DMS153 (cell line): ENCODE data around the gene ZDHHC24.
A peak's percentile ranks its signal among the peaks of the same experiment; 100 is the strongest.

Source experiments
- DNase-seq: peaks from one replicate; lab custom pipeline; 2025; lab: John Stamatoyannopoulos, UW

Gene ZDHHC24

DNA sequence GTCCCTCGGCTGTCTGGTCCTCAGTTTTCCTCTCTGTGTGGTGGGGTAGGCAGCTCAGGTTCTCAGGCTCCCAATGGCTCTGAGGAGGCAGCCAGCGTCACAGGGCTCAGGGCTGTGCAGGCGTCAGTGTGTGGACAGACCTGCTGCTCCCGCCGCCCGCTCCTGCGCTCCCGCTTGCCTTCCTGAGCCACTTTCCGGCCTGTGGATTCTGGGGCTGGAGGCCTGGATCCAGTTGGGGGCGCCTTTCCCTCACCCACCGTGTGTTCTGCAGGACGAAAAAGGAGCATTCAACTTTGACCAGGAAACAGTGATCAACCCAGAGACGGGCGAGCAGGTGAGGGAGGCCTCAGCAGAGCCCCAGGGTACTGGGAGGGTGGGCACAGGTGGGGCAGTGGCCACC, 50.9 kb downstream of the ZDHHC24 start:
- DNase-seq, result no peak

DNA sequence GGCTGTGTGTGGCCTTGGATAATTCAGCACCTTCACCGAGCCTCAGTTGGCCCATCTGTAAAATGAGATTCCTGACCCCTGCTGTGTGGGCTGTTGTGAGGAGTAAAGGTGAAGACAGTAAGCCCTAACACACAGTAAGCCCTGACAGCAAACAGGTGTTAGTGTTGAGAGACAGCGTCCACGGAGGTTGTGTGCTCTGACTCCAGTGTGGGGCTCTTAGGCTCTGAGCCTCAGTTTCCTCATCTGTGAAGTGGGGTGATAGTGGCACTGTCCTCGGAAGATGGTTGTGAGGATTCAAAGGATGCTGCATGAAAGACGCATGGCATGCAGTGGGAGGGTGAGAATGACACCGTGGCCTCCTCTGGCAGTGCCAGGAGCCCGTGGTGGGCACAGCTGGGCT, 51.4 kb downstream of the ZDHHC24 start:
- no peak for DNase-seq

DNA sequence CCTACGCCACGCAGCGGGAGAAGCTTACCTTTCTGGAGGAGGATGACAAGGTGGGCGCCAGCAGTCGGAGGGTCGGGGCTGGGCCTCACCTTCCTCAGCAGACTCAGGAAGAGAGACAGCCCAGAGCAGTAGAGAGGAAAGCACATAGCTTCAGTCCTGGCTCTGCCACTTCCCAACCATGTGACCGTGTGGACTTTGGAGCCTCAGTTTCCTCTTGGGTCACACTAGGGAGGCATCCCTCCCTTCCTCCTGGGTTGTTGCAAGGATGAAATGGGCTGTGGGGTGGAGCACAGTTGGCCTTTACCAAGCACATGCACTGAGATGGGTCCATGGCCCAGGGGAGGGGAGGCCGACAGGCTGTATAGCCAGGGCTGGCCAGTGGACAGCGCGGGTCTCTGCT, 52.7 kb downstream of the ZDHHC24 start:
- no peak for DNase-seq

DNA sequence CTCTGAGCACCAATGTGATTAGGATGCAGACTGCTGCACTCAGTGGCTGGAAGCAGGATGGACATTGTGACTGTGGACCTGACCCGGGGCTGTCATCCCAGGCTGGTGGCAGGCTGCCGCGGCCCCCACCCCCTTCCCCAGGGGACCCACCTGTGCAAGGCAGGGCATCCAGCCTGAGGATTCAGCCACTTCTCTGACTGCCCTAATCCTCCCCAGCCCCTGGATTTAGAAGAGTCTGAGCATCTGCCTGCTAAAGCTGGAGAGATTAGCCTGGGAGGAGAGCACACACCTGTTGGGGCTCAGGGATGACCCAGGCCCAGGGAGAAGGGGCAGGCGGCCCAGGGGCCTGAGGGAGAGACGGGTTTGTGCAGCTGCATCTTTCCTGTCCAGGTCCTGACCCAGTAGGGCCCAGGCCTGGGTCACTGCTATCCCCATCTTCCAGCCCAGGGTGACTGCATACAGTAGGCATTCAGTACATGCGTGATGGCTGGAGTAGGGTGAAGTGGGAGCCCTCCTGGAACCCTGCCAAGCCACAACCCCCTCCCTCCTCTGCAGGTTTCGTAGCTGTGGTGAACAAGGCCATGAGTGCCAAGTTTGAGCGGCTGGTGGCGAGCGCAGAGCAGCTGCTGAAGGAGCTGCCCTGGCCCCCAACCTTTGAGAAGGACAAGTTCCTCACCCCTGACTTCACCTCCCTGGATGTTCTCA, 53.5 kb downstream of the ZDHHC24 start:
- DNase-seq, result no peak

DNA sequence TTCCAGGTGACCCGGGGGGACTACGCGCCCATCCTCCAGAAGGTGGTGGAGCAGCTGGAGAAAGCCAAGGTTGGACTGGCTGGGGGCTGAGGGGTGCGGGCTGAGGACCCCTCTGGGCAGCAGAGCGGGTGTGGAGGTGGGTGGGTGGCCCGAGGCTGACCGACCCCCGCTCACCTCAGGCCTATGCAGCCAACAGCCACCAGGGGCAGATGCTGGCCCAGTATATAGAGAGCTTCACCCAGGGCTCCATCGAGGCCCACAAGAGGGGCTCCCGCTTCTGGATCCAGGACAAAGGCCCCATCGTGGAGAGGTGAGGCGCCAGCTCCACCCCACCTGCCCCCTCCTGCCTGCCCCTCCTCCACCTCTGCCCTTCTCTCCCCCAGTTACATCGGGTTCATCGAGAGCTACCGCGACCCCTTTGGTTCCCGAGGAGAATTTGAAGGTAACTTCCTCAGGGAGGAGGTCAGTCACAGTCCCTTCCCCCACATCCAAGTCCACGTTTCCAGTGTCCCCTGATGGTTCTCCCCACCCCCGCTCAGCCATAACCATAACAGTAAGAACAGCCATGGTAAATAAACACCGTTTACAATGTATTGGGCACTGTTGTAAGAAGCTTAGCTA, 54.4 kb downstream of the ZDHHC24 start:
- DNase-seq, result no peak

DNA sequence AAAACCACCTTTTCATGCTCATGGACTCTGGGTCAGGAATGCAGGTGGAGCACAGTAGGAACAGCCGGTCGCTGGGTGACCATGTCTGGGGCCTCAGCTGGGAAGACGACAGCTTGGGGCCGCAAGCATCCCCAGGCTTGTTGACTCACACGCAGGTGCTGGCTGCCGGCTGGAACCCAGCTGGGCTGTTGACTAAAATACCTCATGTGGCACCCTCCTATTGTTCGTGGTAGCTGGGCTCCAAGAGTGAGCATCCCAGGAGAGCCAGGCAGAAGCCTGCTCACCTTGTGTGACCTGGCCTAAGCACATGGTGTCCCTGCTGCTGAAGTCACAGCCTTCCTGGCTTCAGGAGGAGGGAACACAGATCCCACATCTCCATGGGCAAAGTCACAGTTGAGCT, 56.2 kb downstream of the ZDHHC24 start:
- peak; percentile 95 for DNase-seq

DNA sequence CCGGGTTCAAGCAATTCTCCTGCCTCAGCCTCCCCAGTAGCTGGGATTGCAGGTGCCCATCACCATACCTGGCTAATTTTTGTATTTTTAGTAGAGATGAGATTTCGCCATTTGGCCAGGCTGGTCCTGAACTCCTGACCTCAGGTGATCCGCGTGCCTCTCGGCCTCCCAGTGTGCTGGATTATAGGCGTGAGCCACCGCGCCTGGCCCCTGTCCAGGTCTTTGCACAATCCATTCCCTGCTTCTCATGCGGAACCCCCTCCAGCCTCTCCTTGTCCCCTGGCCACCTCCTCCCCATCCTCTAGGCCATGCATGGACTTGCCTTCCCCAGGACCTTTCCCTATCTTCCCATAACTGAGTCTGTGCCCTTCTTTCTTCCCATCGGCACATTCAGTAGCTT, 56.9 kb downstream of the ZDHHC24 start:
- no peak for DNase-seq

DNA sequence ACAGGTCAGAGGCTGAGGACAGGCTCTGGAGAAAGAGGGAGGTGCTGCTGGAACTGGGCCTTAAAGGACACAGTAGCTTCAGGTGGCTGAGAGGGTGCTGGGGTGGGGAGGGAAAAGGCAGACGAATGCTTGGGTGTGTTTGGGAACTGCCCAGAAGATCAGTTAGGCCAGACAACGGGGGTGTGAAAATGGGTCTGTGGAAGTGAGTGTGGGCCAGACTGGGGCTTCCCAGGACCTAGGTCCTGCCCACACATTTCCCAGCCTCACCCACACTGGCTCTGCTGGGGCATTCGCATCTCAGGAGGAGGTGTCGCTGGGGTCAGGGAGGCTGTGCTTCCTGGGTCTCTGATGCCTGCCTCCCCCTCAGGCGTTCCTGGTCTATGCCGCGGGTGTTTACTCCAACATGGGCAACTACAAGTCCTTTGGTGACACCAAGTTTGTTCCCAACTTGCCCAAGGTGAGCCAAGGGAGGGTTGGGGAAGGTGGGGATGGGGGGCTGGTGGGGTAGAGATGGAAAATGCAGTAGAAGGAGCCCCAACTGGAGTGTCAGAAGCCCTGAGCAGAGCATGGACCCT, 61.0 kb downstream of the ZDHHC24 start:
- DNase-seq, result no peak

DNA sequence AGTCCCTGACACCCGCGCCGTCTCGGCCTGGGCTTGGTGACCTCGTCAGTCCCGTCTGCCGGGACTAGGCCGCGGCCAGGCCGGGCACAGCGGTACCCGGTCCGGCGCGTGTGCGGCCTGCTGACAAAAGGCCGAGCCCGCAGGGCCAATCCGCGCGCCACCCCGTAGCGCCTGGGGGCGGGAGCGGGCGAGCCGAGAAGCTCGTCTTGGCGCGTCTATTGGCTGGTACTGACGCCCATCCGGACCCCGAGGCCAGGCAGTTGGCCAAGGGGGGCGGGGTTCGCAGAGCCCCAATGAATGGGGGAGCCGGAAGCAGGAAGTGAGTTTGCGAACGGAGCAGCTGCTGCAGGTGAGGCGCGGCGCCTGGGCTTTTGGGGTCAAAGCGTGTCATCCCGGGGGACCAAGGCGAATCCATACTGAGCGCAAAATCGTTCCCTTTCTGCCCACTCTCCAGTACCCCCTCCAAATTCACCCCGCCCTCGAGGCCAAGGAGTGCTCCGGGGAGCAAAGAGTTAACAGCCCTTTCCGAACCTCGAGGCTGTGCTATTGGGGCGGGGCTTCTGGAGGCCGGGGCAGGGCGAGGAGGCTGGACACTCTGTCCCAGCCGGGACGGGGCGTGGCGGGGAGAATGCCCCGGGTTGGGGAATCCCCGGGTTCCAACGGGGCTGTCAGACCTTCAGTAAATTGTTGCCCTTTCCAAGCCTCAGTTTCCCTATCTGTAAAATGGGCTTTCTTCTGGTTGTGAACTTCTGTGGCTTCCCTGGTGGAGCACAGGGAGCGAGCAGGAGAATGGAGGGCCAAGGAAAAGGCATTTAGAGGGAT, 65.5 kb downstream of the ZDHHC24 start, which contains the start of gene DPP3:
Gene DPP3 (plus strand): TSS at position 318 of the 822 bp plus-strand sequence. CDS start 1,767 bp downstream, outside the sequence.
- peak; percentile 98 for DNase-seq

DNA sequence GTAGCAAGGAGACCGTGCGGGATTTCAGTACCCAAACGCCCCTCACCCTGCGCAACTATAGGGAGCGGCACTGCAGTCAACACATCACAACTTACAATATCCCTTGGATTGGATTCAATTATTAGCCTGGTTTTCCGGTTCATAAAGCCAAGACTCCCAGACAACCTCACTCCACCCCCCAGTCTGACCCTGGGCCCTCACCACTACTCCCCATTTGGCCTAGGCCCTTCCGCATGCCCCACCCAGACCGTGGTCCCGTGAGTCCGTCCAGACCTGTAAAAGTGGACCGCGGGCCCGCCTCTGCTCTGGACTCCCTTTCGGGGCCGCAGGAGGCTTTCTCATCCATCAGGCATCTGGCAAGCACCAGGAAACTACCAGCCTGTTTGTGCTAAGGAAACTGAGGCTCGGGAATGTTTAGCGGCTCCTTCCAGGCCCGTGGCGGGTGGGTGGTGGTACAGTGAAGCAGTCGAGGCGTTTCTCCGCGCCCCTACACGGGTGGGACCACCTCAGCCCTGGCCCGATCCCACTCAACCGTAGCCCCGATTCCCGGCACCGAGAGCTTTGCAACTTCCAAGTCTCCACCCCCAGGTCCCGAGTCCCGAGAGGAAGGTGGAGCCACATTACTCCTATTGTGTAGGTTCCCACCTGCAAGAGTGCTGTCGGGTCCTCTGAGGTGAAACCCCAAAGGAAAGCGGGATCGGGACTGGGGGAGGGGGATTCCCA, 66.3 kb downstream of the ZDHHC24 start:
- no peak for DNase-seq

DNA sequence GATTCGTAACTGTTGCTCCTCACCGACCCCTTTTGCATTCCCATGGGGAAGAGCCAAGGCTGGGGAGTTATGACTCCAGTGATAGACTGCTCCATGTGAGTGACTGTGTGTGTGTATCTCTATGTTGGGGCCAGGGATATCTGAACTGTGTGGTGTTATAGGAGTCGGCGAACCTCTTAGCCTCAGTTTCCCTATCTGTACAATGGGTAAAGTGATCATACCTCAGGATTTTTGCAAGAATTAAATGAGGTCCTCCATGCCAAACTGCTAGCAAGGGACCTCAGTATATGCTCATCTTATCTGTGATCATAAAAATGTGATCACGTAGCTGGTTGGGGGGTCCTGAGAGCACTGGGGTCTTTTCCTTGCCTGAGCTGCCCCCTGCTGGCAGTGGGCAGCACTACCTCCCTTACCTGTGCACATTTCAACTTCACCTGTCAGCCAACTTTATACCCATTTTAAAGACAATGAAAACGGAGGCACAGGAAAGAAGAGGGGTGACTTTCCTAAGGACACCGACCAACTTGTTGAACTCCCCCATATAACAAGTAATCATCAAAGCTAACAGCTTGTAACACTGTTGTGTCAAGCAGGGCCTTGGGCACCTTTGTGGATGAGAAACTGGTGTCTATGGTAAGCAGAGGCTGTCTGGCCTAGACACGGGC, 67.0 kb downstream of the ZDHHC24 start:
- no peak for DNase-seq

DNA sequence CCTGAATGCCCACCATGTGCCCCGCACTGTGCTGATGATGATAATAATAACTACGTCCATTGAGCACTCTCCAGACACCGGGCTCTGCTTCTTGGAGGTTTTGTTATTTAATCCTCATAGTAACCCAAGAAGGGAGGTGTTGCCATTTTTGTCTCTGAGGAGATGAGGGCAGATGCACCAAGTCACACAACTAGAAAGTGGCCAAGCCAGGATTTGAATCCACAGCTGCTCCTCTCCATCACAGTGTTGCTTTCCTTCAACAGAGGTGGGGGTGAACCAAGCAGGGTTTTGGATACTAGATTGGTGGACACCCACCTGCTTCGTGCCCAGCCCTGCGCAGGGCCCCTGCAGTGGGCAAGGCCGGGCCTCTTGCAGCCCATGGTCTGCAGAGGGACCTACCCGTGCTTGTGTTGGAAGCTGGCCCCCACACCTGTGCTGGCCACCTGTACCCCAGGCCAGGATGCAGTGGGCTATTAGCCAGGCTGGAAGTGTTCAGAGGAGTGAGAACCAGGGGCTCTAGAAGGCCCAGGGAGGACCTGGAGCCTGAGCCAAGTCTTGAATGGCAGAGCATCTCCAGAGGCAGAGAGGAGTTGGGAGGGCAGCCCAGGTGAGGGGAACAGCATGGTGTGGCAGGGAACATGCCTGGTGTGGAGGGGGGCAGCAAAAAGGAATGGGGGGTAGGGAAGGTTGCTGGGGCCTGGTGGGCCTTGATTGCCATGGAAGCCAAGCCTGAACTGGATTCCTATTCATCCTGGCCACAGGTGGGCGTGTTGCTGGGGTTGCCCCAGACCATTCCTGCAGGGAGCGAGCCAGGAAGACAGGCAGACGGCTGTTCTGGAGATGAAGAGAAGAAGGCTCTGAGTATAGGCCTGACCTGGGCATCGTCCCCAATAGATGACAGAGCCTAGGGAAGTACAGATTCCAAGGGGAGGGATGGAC, 68.3 kb downstream of the ZDHHC24 start:
- no peak for DNase-seq

DNA sequence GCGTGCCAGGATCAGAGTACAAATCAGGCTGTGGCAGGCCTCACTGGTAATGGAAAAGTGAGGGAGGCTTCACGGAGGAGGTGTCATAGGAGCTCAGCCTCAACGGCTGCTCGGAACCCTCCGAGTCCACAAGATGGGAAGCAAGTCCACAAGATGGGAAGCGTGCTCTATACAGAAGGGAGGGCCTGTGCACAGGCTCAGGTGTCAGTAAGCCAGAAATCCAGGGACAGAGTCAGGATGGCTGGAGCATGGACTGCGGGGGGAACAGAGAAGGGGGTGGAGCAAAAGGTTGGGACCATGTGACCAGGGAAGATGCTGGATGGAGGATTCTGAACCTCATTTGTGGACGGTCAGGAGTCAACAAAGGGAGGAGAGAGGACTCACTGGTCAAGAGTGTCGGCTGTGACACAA, 69.0 kb downstream of the ZDHHC24 start:
- DNase-seq, result no peak

DNA sequence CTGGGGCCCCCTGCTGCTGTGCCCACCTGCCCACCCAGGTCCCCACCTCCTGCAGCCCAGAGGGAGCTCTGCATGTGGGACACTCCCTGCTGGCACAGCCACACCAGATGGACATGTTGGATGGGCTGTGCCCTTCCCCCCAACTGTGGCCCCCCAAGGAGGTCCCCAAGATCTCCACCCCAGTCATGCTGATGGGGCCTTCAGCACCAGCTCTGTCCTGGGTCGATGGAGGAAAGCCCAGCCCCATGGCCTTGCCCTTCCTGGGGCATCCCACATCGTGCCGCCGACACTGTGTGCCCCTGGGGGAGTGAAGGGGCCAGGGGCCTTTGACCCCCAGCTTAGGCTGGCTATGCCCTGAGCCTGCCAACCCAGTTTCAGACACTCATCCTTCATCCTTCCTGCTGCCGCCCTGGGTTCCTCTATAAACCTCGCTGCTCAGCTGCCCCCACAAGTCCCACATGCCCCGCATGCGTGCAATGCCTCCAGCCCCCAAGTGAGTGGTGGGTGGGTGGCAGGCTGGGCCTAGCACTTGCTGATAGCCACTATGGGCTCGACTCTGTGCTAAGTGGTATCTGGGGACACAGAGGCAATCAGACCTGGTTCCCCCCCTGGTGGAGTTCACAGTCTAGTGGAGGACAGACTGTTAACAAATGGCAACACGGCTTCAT, 69.5 kb downstream of the ZDHHC24 start:
- no peak for DNase-seq

DNA sequence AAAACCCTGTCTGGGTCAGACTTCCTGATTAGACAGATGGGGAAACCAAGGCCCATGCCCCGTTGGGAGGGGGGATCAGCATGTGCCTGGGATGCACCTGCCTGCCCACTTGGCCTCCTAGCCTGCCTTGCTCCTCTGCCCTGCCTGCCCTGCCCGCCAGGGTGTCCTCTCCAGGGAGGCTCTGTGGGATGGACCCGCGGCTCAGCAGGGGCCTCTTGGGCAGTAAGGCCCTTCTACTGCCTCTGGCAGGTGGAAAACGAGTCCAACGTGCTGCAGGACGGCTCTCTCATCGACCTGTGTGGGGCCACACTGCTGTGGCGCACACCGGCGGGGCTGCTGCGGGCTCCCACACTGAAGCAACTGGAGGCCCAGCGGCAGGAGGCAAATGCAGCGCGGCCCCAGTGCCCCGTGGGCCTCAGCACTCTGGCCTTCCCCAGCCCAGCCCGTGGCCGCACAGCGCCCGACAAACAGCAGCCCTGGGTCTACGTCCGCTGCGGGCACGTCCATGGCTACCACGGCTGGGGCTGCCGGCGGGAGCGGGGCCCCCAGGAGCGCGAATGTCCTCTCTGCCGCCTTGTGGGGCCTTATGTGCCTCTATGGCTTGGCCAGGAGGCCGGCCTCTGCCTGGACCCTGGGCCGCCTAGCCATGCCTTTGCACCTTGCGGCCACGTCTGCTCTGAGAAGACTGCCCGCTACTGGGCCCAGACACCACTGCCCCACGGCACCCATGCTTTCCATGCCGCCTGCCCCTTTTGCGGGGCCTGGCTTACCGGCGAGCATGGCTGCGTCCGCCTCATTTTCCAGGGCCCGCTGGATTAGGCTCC, 70.3 kb downstream of the ZDHHC24 start:
- DNase-seq, result no peak

DNA sequence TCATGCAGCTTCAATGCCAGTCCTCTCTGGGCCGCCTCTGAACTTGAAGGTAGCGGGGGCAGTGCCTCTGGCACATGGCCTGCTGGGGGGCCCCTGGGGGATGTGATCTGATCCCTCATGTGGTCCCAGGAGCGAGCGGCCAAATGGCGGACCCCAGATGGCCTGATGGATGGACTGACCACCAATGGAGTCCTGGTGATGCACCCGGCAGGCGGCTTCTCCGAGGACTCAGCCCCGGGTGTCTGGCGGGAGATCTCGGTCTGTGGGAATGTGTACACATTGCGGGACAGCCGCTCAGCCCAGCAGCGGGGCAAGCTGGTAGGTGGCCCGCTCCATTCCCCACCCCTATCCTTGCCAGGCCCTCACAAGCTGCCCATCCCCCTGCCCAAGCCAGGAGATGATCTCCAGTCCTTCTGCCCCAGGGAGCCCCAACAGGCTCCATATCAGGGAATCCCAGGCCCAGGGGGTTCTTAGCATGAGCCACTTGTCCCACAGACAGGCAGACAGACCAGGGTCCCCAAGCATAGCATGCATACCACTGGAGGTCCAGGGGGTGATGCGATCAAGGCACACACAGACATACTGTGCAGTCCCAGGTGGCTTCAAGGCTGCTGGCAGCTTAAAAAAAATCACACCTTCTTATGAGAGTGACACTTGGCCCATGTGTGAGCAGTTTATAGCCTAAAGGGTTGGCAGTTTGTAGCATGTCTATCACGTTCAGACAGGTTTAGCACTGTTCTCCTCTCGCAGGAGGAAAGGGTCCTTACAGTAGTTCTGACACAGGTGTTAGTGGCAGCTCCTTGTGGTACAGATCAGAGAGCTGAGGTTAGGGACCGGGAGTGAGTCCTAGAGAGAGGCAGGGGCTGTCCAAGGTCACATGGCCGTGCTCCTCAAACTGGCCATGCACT, 72.0 kb downstream of the ZDHHC24 start:
- DNase-seq, result no peak

DNA sequence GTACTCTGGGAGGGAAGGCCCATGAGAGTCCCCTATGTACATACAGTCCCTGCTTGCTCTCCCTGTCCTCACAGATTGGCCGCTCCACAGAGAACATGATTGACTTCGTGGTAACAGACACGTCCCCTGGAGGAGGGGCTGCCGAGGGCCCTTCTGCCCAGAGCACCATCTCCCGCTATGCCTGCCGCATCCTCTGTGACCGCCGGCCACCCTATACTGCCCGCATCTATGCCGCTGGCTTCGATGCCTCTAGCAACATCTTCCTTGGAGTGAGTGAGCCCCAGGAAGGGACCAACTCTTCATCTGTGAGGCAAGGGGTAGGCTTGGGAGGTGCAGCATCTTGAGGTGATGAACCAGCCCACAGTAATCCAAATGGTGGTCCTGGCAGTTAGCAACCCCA, 72.7 kb downstream of the ZDHHC24 start:
- DNase-seq, result no peak

DNA sequence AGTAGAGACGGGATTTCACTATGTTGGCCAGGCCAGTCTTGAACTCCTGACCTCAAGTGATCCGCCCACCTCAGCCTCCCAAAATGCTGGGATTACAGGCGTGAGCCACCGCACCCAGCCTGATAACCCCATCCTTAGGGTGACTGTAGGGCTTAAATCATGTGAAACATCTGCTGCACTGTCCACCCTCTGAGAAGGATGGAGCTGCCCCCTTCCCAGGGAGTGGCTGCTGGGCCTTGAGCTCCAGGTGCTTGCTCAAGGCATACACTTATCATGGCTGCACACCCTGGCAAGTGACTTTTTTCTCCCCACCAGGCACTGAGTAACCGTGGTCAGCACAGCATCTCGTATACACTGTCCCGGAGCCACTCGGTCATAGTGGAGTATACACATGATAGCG, 73.8 kb downstream of the ZDHHC24 start:
- DNase-seq, result no peak
